ENCODE results near the gene TLE2. TPM values are rescaled to one million over a fixed set of nuclear protein-coding genes. Genes with fewer than 3 reads are reported as not detected.

The TLE2 gene
- polyA plus RNA-seq, 6 donors from 2014 or later = 0.84 to 2.3 (median 1.9) TPM; not detected in 1

- Mint-ChIP-seq H3K4me3 (no peak overlapping the region), H3K4me1 (peaks cover 4 to 9% (median 6%) of the 10 kb centered on the region in 3 donors), H3K36me3 (no peaks in the 10 kb centered on the region), H3K27me3 (no peaks in the 10 kb centered on the region), H3K27ac (peak overlapping the region in 1 of 6 donors; percentile 22), H3K9me3 (no peaks in the 10 kb centered on the region)
- no peak for DNase-seq
- no peak for ATAC-seq (ENCODE audit: low read depth in 2 of 2)
These were observed 71.9 kb downstream of the TLE2 start for GRCh38 chr19:2957160-2957559.

- Mint-ChIP-seq H3K4me1 (peaks cover 17 to 22% (median 20%) of the 10 kb centered on the region in 3 donors), H3K36me3 (no peaks in the 10 kb centered on the region), H3K4me3 (no peak overlapping the region), H3K27me3 (no peaks in the 10 kb centered on the region), H3K27ac (no peak overlapping the region), H3K9me3 (no peaks in the 10 kb centered on the region)
- no peak for DNase-seq
- ATAC-seq (ENCODE audit: low read depth in 2 of 2) = no peak
These were observed 76.1 kb downstream of the TLE2 start for GRCh38 chr19:2952953-2953481.

GRCh38 chr19:2950286-2951124, 78.6 kb downstream of the TLE2 start:
- H3K27me3 Mint-ChIP-seq = no peaks in the 10 kb centered on the region
- DNase-seq (peak; percentile 100), ATAC-seq (ENCODE audit: low read depth in 2 of 2) (peak; percentile 94 to 95)
- no peaks in the 10 kb centered on the region for H3K36me3 Mint-ChIP-seq
- peak overlapping the region; percentile 91 to 99 (median 98) for H3K4me3 Mint-ChIP-seq
- H3K27ac Mint-ChIP-seq = peak overlapping the region; percentile 98 to 100 (median 99)
- peaks cover 23 to 29% (median 25%) of the 10 kb centered on the region in 3 donors for H3K4me1 Mint-ChIP-seq
- no peaks in the 10 kb centered on the region for H3K9me3 Mint-ChIP-seq

- Mint-ChIP-seq H3K27ac (peak overlapping the region; percentile 98 to 100 (median 99)), H3K4me1 (peaks cover 28 to 33% (median 29%) of the 10 kb centered on the region in 3 donors), H3K27me3 (no peaks in the 10 kb centered on the region), H3K36me3 (no peaks in the 10 kb centered on the region), H3K4me3 (peak overlapping the region; percentile 91 to 99 (median 98)), H3K9me3 (no peaks in the 10 kb centered on the region)
- ATAC-seq (ENCODE audit: low read depth in 2 of 2) (peak; percentile 1 to 4), DNase-seq (no peak)
These were observed 79.2 kb downstream of the TLE2 start for GRCh38 chr19:2949939-2950285.

Other genes with a start within 250 kb of the TLE2 start
- 10 to 100 TPM; 18.6 to 38.7 (median 26.3) TPM for gene SGTA, start 246.0 kb downstream of the TLE2 start, polyA plus RNA-seq (ENCODE audit: low read depth in 6 of 6)
- 10 to 100 TPM; 22.4 to 42.2 (median 38.5) TPM for gene THOP1, start 243.8 kb downstream of the TLE2 start, polyA plus RNA-seq (ENCODE audit: low read depth in 6 of 6)
- gene ZNF554, start 209.4 kb downstream of the TLE2 start, polyA plus RNA-seq (ENCODE audit: low read depth in 6 of 6) = 1 to 10 TPM in 5 of 6 donors, under 1 TPM in 1; 0.70 to 6.3 (median 3.0) TPM
- gene ZNF555, start 187.8 kb downstream of the TLE2 start, polyA plus RNA-seq (ENCODE audit: low read depth in 6 of 6) = 1 to 10 TPM; 1.8 to 6.7 (median 4.5) TPM
- not detected for gene ZNF556, start 161.9 kb downstream of the TLE2 start, polyA plus RNA-seq (ENCODE audit: low read depth in 6 of 6)
- 1 to 10 TPM; 2.9 to 5.5 (median 3.6) TPM for gene ZNF57, start 128.4 kb downstream of the TLE2 start, polyA plus RNA-seq (ENCODE audit: low read depth in 6 of 6)
- gene ZNF77, start 84.3 kb downstream of the TLE2 start, polyA plus RNA-seq (ENCODE audit: low read depth in 6 of 6) = 1 to 10 TPM in 3 of 6 donors, under 1 TPM in 2, not detected in 1; 0.45 to 3.7 (median 1.1) TPM
- 10 to 100 TPM in 1 of 6 donors, 1 to 10 TPM in 3, under 1 TPM in 2; 0.43 to 10.7 (median 1.8) TPM for gene TLE6, start 51.7 kb downstream of the TLE2 start, polyA plus RNA-seq (ENCODE audit: low read depth in 6 of 6)
- gene TLE5, start 33.2 kb upstream of the TLE2 start, polyA plus RNA-seq (ENCODE audit: low read depth in 6 of 6) = 100 to 1,000 TPM; 294 to 651 (median 379) TPM
- gene GNA11, start 65.1 kb upstream of the TLE2 start, polyA plus RNA-seq (ENCODE audit: low read depth in 6 of 6) = 1 to 10 TPM in 2 of 6 donors, under 1 TPM in 3, not detected in 1; 0.23 to 1.2 (median 0.99) TPM
- under 1 TPM in 3 of 6 donors, not detected in 3; 0.21 to 0.59 (median 0.53) TPM for gene GNA15, start 106.8 kb upstream of the TLE2 start, polyA plus RNA-seq (ENCODE audit: low read depth in 6 of 6)
- gene S1PR4, start 149.5 kb upstream of the TLE2 start, polyA plus RNA-seq (ENCODE audit: low read depth in 6 of 6) = 100 to 1,000 TPM; 307 to 524 (median 405) TPM
- gene NCLN, start 156.7 kb upstream of the TLE2 start, polyA plus RNA-seq (ENCODE audit: low read depth in 6 of 6) = 10 to 100 TPM; 17.1 to 47.6 (median 29.2) TPM
- not detected for gene CELF5, start 195.4 kb upstream of the TLE2 start, polyA plus RNA-seq (ENCODE audit: low read depth in 6 of 6)

Measured in naive B cell (primary cell).